Measurements from ENCODE around the gene TNFAIP3.
"Not testable (repeated sequence)": the region's sequence is repeated elsewhere in the genome, so short reads cannot be mapped to it uniquely, and the experiment has no call there.

The TNFAIP3 gene

DNA sequence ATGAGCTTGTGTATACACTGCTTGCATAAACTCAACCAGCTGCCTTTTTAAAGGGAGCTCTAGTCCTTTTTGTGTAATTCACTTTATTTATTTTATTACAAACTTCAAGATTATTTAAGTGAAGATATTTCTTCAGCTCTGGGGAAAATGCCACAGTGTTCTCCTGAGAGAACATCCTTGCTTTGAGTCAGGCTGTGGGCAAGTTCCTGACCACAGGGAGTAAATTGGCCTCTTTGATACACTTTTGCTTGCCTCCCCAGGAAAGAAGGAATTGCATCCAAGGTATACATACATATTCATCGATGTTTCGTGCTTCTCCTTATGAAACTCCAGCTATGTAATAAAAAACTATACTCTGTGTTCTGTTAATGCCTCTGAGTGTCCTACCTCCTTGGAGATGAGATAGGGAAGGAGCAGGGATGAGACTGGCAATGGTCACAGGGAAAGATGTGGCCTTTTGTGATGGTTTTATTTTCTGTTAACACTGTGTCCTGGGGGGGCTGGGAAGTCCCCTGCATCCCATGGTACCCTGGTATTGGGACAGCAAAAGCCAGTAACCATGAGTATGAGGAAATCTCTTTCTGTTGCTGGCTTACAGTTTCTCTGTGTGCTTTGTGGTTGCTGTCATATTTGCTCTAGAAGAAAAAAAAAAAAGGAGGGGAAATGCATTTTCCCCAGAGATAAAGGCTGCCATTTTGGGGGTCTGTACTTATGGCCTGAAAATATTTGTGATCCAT is 15.3 kb downstream of the TNFAIP3 start:
- Histone ChIP-seq H3K9ac (ENCODE audit: low read depth, low read length) (no peak overlapping the region), H3K27ac (ENCODE audit: low read length) (no peak overlapping the region), H3K4me3 (ENCODE audit: low read length) (no peak overlapping the region), H3K27me3 (ENCODE audit: insufficient read depth, low read length) (no peaks in the 10 kb centered on the region; the same call in 1 of the 2 replicates), H3K9me3 (ENCODE audit: insufficient read depth, low read depth, low read length) (no peaks in the 10 kb centered on the region), H3K36me3 (ENCODE audit: insufficient read depth, low read depth, low read length) (peaks cover 37% of the 10 kb centered on the region), H3K4me1 (ENCODE audit: insufficient read depth, low read length) (peaks cover 14% of the 10 kb centered on the region)

DNA sequence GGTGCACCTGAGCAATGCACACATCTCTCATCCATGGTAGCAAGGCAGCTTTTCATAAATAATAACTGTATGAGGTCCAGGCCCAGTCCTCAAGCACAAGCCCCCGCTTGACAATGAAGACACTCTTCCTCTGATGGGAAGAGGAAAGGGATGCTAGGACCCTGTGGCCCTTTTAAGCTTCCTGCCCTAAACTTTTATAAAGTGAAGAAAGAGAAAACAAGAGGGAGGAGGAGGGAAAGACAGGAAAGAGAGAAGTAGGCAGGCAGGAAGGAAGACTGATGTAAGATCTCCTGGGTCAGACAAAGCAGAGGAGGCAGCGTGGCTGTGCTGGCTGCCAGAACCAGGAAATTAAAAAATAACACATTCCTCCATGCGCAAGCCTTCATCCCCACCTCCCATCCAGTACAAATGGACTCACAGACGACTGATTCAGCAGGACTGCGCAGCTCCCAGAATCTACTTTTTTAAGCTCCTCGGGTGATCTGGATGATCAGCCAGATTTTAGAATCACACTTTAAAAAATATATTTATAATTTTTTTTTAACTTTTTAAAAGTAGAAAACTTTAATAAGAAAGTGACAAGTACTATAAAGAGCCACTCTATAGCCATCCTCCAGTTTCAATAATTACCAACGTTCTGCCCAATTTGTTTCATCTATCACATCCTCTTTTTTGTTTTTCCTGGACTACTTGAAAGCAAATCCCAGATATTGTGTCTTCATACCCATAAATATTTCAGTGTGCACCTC is 16.5 kb downstream of the TNFAIP3 start:
- Histone ChIP-seq H3K27ac (ENCODE audit: low read length) (no peak overlapping the region), H3K9me3 (ENCODE audit: insufficient read depth, low read depth, low read length) (no peaks in the 10 kb centered on the region), H3K4me1 (ENCODE audit: insufficient read depth, low read length) (peaks cover 14% of the 10 kb centered on the region), H3K9ac (ENCODE audit: low read depth, low read length) (no peak overlapping the region), H3K27me3 (ENCODE audit: insufficient read depth, low read length) (no peaks in the 10 kb centered on the region; the same call in 1 of the 2 replicates), H3K4me3 (ENCODE audit: low read length) (no peak overlapping the region), H3K36me3 (ENCODE audit: insufficient read depth, low read depth, low read length) (peaks cover 30% of the 10 kb centered on the region)

DNA sequence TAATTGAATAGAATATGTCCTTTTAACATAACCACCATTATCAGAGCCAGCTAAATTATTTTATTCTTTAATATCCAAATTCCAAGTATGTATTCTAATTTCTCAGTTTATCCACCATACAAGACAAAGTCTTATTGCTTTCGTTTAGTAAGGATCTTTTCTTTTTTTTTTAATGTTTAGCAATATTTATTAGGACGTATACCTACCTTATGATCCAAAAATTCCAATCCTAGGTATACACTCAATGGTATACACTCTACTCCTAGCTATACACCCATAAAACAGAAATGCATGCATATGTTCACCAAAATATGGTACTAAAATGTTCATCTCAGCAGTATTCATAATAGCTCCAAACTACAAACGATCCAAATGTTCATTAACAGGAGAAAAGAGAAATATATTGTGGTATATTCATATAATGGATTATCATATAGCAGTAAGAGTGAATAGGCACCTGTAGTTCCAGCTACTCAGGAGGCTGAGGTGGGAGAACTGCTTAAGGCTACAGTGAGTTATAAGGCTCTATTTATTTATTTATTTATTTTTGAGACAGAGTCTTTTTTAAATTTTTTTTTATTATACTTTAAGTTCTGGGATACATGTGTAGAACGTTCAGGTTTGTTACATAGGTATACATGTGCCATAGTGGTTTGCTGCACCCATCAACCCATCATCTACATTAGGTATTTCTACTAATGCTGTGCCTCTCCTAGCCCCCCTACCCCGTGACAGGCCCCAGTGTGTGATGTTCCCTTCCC is 17.3 kb downstream of the TNFAIP3 start:
- no peak overlapping the region for H3K27ac ChIP-seq (ENCODE audit: low read length)
- peaks cover 29% of the 10 kb centered on the region for H3K36me3 ChIP-seq (ENCODE audit: insufficient read depth, low read depth, low read length)

DNA sequence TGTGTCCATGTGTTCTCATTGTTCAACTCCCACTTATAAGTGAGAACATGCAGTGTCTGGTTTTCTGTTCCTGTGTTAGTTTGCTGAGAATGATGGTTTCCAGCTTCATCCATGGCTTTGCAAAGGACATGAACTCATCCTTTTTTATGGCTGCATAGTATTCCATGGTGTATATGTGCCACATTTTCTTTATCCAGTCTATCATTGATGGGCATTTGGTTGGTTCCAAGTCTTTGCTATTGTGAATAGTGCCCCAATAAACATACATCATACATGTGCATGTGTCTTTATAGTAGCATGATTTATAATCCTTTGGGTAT is 17.8 kb downstream of the TNFAIP3 start:
- H3K4me1 ChIP-seq (ENCODE audit: insufficient read depth, low read length); H3K9me3 ChIP-seq (ENCODE audit: insufficient read depth, low read depth, low read length); H3K4me3 ChIP-seq (ENCODE audit: low read length); H3K9ac ChIP-seq (ENCODE audit: low read depth, low read length); H3K27me3 ChIP-seq (ENCODE audit: insufficient read depth, low read length); H3K27ac ChIP-seq (ENCODE audit: low read length): not testable (repeated sequence)
- H3K36me3 ChIP-seq (ENCODE audit: insufficient read depth, low read depth, low read length) = peaks cover 24% of the 10 kb centered on the region

More for the DNA sequence above, 17.3 kb downstream of the TNFAIP3 start:
- no peak overlapping the region for H3K4me3 ChIP-seq (ENCODE audit: low read length)
- no peak overlapping the region for H3K9ac ChIP-seq (ENCODE audit: low read depth, low read length)
- H3K9me3 ChIP-seq (ENCODE audit: insufficient read depth, low read depth, low read length) = no peaks in the 10 kb centered on the region
- peaks cover 11% of the 10 kb centered on the region for H3K4me1 ChIP-seq (ENCODE audit: insufficient read depth, low read length)
- H3K27me3 ChIP-seq (ENCODE audit: insufficient read depth, low read length) = no peaks in the 10 kb centered on the region; the same call in 1 of the 2 replicates

DNA sequence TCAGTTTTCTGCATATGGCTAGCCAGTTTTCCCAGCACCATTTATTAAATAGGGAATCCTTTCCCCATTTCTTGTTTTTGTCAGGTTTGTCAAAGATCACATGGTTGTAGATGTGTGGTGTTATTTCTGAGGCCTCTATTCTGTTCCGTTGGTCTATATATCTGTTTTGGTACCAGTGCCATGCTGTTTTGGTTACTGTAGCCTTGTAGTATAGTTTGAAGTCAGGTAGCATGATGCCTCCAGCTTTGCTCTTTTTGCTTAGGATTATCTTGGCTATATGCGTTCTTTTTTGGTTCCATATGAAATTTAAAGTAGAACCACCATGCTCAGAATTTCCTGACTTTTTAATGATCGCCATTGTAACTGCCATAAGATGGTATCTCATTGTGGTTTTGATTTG is 19.2 kb downstream of the TNFAIP3 start:
- not testable (repeated sequence) for H3K27me3 ChIP-seq (ENCODE audit: insufficient read depth, low read length); H3K4me3 ChIP-seq (ENCODE audit: low read length); H3K4me1 ChIP-seq (ENCODE audit: insufficient read depth, low read length); H3K9ac ChIP-seq (ENCODE audit: low read depth, low read length); H3K9me3 ChIP-seq (ENCODE audit: insufficient read depth, low read depth, low read length); H3K27ac ChIP-seq (ENCODE audit: low read length)
- peaks cover 13% of the 10 kb centered on the region for H3K36me3 ChIP-seq (ENCODE audit: insufficient read depth, low read depth, low read length)

DNA sequence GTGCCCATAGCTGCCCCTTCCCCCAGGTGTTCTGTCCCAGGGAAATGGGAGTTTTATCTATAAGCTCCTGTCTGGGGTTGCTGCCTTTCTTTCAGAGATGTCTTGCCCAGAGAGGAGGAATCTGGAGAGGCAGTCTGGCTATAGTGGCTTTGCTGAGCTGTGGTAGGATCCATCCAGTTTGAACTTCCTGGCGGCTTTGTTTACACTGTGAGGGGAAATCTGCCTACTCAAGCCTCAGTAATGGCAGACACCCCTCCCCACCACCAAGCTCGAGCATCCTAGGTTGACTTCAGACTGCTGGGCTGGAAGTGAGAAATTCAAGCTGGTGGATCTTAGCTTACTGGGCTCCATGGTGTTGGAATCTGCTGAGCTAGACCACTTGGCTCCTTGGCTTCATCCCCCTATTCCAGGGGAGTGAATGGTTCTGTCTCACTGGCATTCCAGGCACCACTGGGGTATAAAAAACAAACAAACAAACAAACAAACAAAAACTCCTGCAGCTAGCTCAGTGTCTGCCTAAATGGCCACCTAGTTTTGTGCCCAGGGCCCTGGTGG is 24.0 kb downstream of the TNFAIP3 start:
- Histone ChIP-seq H3K27me3 (ENCODE audit: insufficient read depth, low read length) (no peaks in the 10 kb centered on the region), H3K4me3 (ENCODE audit: low read length) (no peak overlapping the region), H3K9me3 (ENCODE audit: insufficient read depth, low read depth, low read length) (no peaks in the 10 kb centered on the region), H3K4me1 (ENCODE audit: insufficient read depth, low read length) (no peaks in the 10 kb centered on the region), H3K27ac (ENCODE audit: low read length) (no peak overlapping the region), H3K36me3 (ENCODE audit: insufficient read depth, low read depth, low read length) (no peaks in the 10 kb centered on the region), H3K9ac (ENCODE audit: low read depth, low read length) (no peak overlapping the region)

DNA sequence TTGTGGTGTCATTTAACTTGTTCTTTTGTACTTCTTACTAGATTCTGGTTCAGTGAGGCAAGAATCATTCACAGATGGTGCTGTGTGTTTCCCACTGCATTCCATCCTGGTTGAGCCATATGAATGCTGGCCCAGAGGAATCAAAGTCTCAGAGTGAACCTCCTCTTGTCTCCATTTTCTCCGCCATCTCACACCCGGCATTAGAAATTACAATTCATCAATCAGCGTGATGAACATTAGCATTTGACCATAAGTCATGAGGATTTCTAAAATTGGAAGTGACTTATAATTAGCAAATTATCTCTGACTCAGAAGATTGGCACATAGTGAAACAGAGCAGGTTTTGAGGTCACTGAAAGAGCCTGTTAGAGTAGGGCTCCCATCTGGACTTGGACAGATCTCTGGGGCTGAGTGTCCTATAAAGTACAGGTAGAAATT is 25.2 kb downstream of the TNFAIP3 start:
- H3K9ac ChIP-seq (ENCODE audit: low read depth, low read length) = no peak overlapping the region
- H3K4me3 ChIP-seq (ENCODE audit: low read length) = no peak overlapping the region
- H3K27ac ChIP-seq (ENCODE audit: low read length) = no peak overlapping the region
- H3K4me1 ChIP-seq (ENCODE audit: insufficient read depth, low read length) = no peaks in the 10 kb centered on the region
- H3K36me3 ChIP-seq (ENCODE audit: insufficient read depth, low read depth, low read length) = no peaks in the 10 kb centered on the region
- no peaks in the 10 kb centered on the region for H3K9me3 ChIP-seq (ENCODE audit: insufficient read depth, low read depth, low read length)
- H3K27me3 ChIP-seq (ENCODE audit: insufficient read depth, low read length) = no peaks in the 10 kb centered on the region

DNA sequence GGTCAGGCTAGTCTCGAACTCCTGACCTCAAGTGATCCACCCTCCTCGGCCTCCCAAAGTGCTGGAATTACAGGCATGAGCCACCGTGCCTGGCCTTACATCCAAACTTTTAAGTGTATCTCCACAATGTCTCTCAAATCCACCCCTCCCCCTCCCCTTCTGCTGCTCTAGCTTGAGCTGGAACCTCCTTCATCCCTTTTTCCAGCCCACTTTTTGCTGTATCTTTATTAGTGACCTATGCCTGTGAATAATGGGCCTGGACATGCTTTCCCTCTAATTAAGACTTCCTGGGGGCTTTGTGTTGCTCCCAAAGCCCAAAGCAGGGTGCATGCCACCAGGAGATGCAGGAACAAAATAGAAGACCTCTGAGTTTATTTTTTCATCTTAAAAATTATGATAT is 26.1 kb downstream of the TNFAIP3 start:
- Histone ChIP-seq H3K4me1 (ENCODE audit: insufficient read depth, low read length) (no peaks in the 10 kb centered on the region), H3K36me3 (ENCODE audit: insufficient read depth, low read depth, low read length) (no peaks in the 10 kb centered on the region), H3K9me3 (ENCODE audit: insufficient read depth, low read depth, low read length) (no peaks in the 10 kb centered on the region), H3K27ac (ENCODE audit: low read length) (no peak overlapping the region), H3K9ac (ENCODE audit: low read depth, low read length) (no peak overlapping the region), H3K27me3 (ENCODE audit: insufficient read depth, low read length) (no peaks in the 10 kb centered on the region), H3K4me3 (ENCODE audit: low read length) (no peak overlapping the region)

DNA sequence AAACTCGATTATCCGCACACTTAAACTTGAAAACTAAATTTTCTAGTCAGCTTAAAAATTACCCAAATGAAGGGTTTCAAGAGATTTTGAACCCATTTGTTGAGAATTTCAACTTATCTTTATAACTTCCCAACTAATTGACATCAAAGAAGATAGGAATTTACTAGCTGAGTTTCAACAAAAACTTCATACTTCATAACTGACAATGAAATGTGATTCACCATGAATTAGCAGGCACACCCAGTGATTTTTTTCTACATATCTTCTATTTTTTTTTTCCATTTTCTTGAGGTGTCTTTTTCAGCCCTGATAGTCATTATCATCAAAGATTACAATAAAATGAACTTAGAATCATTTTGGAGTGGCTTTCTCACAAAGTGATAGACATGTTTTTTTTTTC is 26.7 kb downstream of the TNFAIP3 start:
- no peak overlapping the region for H3K4me3 ChIP-seq (ENCODE audit: low read length)
- H3K9ac ChIP-seq (ENCODE audit: low read depth, low read length) = no peak overlapping the region
- no peaks in the 10 kb centered on the region for H3K27me3 ChIP-seq (ENCODE audit: insufficient read depth, low read length)

DNA sequence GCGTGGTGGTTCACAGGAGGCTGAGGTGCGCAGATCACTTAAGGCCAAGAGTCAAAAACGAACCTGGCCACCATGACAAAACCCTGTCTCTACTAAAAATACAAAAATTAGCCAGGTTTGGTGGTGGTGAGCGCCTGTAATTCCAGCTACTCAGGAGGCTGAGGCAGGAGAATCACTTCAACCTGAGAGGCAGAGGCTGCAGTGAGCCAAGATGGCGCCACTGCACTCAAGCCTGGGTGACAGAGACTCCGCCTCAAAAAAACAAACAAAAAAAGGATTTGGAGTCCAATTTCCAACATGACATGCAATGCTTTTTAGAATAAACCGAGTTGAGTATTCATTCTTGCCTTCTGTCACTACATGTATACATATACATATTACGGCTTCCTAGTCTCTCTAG is 27.3 kb downstream of the TNFAIP3 start:
- H3K9ac ChIP-seq (ENCODE audit: low read depth, low read length); H3K4me3 ChIP-seq (ENCODE audit: low read length): not testable (repeated sequence)

More for the DNA sequence above, 26.7 kb downstream of the TNFAIP3 start:
- Histone ChIP-seq H3K4me1 (ENCODE audit: insufficient read depth, low read length) (no peaks in the 10 kb centered on the region), H3K27ac (ENCODE audit: low read length) (no peak overlapping the region), H3K9me3 (ENCODE audit: insufficient read depth, low read depth, low read length) (no peaks in the 10 kb centered on the region), H3K36me3 (ENCODE audit: insufficient read depth, low read depth, low read length) (no peaks in the 10 kb centered on the region)

DNA sequence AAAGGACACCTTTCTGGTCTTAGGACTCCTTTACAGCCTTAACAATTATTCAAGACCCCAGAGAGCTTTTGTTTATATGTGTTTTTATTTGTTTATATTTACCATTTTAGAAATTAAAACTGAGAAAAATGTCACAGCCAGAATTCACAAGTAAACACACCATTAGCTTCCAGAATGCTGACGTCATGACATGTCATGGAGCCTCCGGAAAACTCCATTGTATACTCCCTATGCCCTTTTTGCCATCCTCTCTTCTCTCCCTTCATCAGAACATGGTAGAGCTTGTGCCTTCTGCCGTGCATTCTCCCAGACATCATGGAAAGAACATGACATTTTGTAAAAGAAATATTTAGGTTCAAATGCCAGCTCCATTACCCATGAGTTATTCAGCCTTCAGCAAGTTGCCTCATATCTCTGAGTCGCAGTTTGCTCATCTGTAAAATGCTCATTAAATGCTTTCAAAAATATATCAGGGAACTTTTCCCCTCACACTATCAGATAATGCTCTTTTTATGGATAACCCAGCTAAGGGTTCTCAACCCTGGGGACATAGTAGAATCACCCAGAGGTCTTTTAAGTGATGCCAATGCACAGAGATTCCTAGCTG is 27.8 kb downstream of the TNFAIP3 start:
- Histone ChIP-seq H3K9ac (ENCODE audit: low read depth, low read length) (no peak overlapping the region), H3K4me1 (ENCODE audit: insufficient read depth, low read length) (no peaks in the 10 kb centered on the region), H3K27ac (ENCODE audit: low read length) (no peak overlapping the region), H3K4me3 (ENCODE audit: low read length) (no peak overlapping the region), H3K27me3 (ENCODE audit: insufficient read depth, low read length) (no peaks in the 10 kb centered on the region), H3K36me3 (ENCODE audit: insufficient read depth, low read depth, low read length) (no peaks in the 10 kb centered on the region), H3K9me3 (ENCODE audit: insufficient read depth, low read depth, low read length) (no peaks in the 10 kb centered on the region)

More for the DNA sequence above, 27.3 kb downstream of the TNFAIP3 start:
- not testable (repeated sequence) for H3K27ac ChIP-seq (ENCODE audit: low read length); H3K36me3 ChIP-seq (ENCODE audit: insufficient read depth, low read depth, low read length); H3K4me1 ChIP-seq (ENCODE audit: insufficient read depth, low read length); H3K27me3 ChIP-seq (ENCODE audit: insufficient read depth, low read length); H3K9me3 ChIP-seq (ENCODE audit: insufficient read depth, low read depth, low read length)

Data from iPS-20b (cell line).